HFFc6 (cell line): ENCODE results near the gene THBS2. TPM values are rescaled to one million over a fixed set of nuclear protein-coding genes. Genes with fewer than 3 reads are reported as not detected.
A peak's percentile ranks its signal among the peaks of the same experiment; 100 is the strongest.
"Not testable (repeated sequence)": the region's sequence is repeated elsewhere in the genome, so short reads cannot be mapped to it uniquely, and the experiment has no call there.

ENCODE experiments used
- DNase-seq: peaks from one replicate; pipeline ENCODE4 v3.0.0-alpha.2; 2018
- H3K27ac Mint-ChIP-seq: 2 replicates; pipeline ENCODE4 v1.8.0; 2020; ENCODE audit warnings: mild to moderate bottlenecking, mixed read lengths
- H3K27me3 Mint-ChIP-seq: 2 replicates; pipeline ENCODE4 v1.8.0; 2021; ENCODE audit warnings: mild to moderate bottlenecking, moderate library complexity, mixed read lengths; ENCODE audit not compliant: insufficient read depth
- H3K36me3 Mint-ChIP-seq: 2 replicates; pipeline ENCODE4 v1.8.0; 2021; ENCODE audit warnings: low read depth, mixed read lengths
- H3K4me1 Mint-ChIP-seq: 2 replicates; pipeline ENCODE4 v1.8.0; 2020; ENCODE audit warnings: low read depth, mixed read lengths
- H3K4me3 Mint-ChIP-seq: 2 replicates; pipeline ENCODE4 v1.8.0; 2020; ENCODE audit warnings: mild to moderate bottlenecking, moderate library complexity, mixed read lengths
- H3K9me3 Mint-ChIP-seq: 2 replicates; pipeline ENCODE4 v1.8.0; 2020; ENCODE audit warnings: mild to moderate bottlenecking, mixed read lengths
- CTCF ChIP-seq: fragments of 200-600 bp; sonication (generic); IDR thresholded peaks from 2 replicates; pipeline ENCODE4 v1.5.0; 2021; ENCODE audit warnings: antibody characterized with exemption, mild to moderate bottlenecking
- total RNA-seq, 6 experiments: library from RNA; stranded (reverse); fragmentation: NEBNext Ultra II Directional; extraction: Animal tissue kit (Norgen Biotek cat#: 25700); gene quantifications; 2 replicates in 1 of 6; 3 replicates in 5 of 6; pipeline ENCODE4 v1.2.3, GENCODE V29; 2021

THBS2 gene
- total RNA-seq, 6 experiments from 2014 or later, result 156 to 254 (median 218) TPM

DNA sequence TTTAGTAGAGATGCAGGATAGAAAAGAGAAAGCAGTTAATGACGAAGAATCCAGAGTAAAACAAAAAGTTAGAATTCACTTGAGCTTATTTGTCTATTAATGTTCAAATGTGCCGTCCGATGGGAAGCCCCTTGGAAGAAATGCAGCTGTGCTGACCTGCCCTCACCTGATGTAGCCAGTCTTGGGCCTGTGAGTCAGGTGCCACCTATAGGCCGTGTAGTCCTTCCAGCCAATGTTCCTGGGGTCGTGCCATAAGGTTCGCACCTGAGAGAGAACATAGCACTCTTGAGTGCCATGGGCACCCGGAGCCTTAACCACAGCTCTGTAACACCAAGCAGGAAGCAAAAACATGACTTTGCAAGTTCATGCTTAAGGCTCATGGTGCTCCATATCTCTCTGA, 32.4 kb downstream of the THBS2 start:
- no peak for DNase-seq
- no peaks in the 10 kb centered on the region for H3K9me3 Mint-ChIP-seq
- H3K4me1 Mint-ChIP-seq, result peaks cover 45% of the 10 kb centered on the region
- H3K27me3 Mint-ChIP-seq, result no peaks in the 10 kb centered on the region; the same call in 1 of the 2 replicates
- no peak overlapping the region for H3K27ac Mint-ChIP-seq
- no peak overlapping the region for H3K4me3 Mint-ChIP-seq
- no peak; the same call in 1 of the 2 replicates for TF ChIP-seq CTCF
- H3K36me3 Mint-ChIP-seq, result peaks cover 91% of the 10 kb centered on the region

DNA sequence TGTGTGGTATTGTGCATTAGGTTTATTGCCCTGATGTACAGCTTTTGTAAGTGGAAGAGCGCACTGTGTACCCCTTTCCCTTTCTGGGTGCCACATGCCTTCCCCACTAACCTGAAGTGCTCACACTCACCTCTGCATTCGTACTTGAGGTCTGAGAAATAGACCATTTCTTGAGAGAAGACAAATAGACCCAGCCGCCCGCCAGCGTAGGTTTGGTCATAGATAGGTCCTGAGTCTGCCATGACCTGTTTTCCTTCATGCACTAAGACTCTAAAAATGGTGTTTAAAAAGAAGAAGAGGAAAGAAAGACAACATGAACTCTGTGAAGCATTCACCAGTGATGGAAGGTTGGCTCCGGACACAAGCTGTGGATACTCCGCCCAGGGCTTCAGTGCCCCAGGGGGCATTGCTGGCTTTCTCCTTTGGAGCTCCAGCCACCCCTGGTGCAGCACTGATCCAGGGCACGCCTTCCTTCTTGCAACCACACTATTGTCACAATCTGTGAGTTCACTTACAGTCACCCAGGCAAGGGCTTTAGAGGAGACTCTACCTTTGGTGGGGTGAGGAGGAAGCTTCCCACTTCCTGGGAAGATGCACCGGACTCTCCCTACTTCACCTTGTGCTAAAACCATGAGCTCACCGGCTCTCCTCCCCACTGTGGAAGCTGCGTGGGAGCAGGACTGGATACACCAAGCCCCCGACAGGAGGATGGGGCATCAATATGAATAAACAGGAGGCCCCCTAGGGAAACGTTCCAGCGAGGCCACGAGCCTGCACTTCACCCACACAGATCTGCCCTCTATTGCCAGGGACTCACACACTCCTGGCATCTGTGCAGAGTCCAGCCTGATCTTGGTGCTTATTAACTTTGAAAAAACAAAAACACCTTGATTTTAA, 33.3 kb downstream of the THBS2 start:
- H3K9me3 Mint-ChIP-seq, result no peaks in the 10 kb centered on the region
- peaks cover 45% of the 10 kb centered on the region for H3K4me1 Mint-ChIP-seq
- DNase-seq, result no peak
- H3K36me3 Mint-ChIP-seq, result peaks cover 91% of the 10 kb centered on the region
- no peak overlapping the region for H3K4me3 Mint-ChIP-seq
- TF ChIP-seq CTCF, result no peak
- peak overlapping the region; percentile 6; the same call in 1 of the 2 replicates for H3K27ac Mint-ChIP-seq
- peaks cover 3% of the 10 kb centered on the region for H3K27me3 Mint-ChIP-seq

- Mint-ChIP-seq H3K4me1 (peaks cover 42% of the 10 kb centered on the region), H3K27ac (no peak overlapping the region), H3K36me3 (peaks cover 80% of the 10 kb centered on the region), H3K27me3 (peaks cover 11% of the 10 kb centered on the region), H3K9me3 (no peaks in the 10 kb centered on the region), H3K4me3 (no peak overlapping the region)
- TF ChIP-seq CTCF, result no peak
- no peak for DNase-seq
These were observed 35.7 kb downstream of the THBS2 start for GRCh38 chr6:169217972-169218371.

GRCh38 chr6:169216830-169217229, 36.8 kb downstream of the THBS2 start:
- H3K36me3 Mint-ChIP-seq, result peaks cover 71% of the 10 kb centered on the region
- peak overlapping the region; percentile 69 for H3K27ac Mint-ChIP-seq
- no peak for TF ChIP-seq CTCF
- DNase-seq, result no peak
- no peaks in the 10 kb centered on the region for H3K9me3 Mint-ChIP-seq
- peaks cover 53% of the 10 kb centered on the region for H3K4me1 Mint-ChIP-seq
- H3K27me3 Mint-ChIP-seq, result peaks cover 11% of the 10 kb centered on the region
- H3K4me3 Mint-ChIP-seq, result no peak overlapping the region

- Mint-ChIP-seq H3K27ac (peak overlapping the region; percentile 87), H3K36me3 (peaks cover 59% of the 10 kb centered on the region), H3K4me1 (peaks cover 69% of the 10 kb centered on the region), H3K9me3 (no peaks in the 10 kb centered on the region), H3K27me3 (peaks cover 11% of the 10 kb centered on the region), H3K4me3 (peak overlapping the region; percentile 58)
- no peak for DNase-seq
- no peak for TF ChIP-seq CTCF
These were observed 38.4 kb downstream of the THBS2 start for GRCh38 chr6:169215201-169215681.

DNA sequence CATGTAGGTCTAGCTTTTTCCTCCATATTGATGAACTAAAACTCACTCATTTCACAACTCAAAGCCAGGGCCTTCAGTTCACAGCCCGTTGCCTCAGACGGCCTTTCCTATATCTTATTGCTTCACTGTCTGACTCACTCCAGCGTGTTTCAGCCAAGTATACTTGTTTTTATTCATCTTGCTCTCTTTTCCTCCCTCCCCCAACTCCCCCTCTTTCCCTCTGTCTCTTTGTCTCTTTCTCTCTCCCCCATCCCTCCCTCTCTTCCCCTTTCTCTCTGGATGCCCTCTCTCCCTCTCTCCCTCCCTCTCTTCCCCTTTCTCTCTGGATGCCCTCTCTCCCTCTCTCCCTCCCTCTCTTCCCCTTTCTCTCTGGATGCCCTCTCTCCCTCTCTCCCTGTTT, 38.9 kb downstream of the THBS2 start:
- Mint-ChIP-seq H3K27ac (peak overlapping the region; percentile 87), H3K27me3 (peaks cover 11% of the 10 kb centered on the region), H3K4me3 (peak overlapping the region; percentile 58), H3K4me1 (peaks cover 74% of the 10 kb centered on the region), H3K36me3 (peaks cover 55% of the 10 kb centered on the region)
- DNase-seq, result peak; percentile 87
- not testable (repeated sequence) for H3K9me3 Mint-ChIP-seq
